Neural cell (in vitro differentiated cells): ENCODE results near the gene CLASP1.

ENCODE experiments used
- EZH2 ChIP-seq: fragments of 200-600, 300-800 bp; shearing (Covaris generic), sonication (generic); IDR thresholded peaks from 2 replicates; pipeline ENCODE4 v1.6.1; 2014; ENCODE audit warnings: antibody characterized with exemption, low read length, borderline replicate concordance, mild to moderate bottlenecking; ENCODE audit not compliant: insufficient read depth, poor library complexity, severe bottlenecking
- MXI1 ChIP-seq: fragments of 450-650 bp; conservative IDR thresholded peaks from 2 replicates; pipeline ENCODE4 v1.6.1; 2014; ENCODE audit warnings: antibody characterized with exemption, mild to moderate bottlenecking; ENCODE audit not compliant: poor library complexity, severe bottlenecking
- POLR2AphosphoS5 ChIP-seq: IDR thresholded peaks from 2 replicates; pipeline ENCODE4 v1.6.1; 2012
- TAF1 ChIP-seq: IDR thresholded peaks from 2 replicates; pipeline ENCODE4 v1.6.1; 2012; ENCODE audit warnings: low read depth
- TF ChIP-seq, protein P1 (sequence below): fragments of 450-650 bp; IDR thresholded peaks from 2 replicates; pipeline ENCODE4 v1.5.1; 2014; ENCODE audit warnings: antibody characterized with exemption, mild to moderate bottlenecking, moderate library complexity; ENCODE audit not compliant: poor library complexity, severe bottlenecking
- TF ChIP-seq, protein P2 (sequence below): IDR thresholded peaks from 2 replicates; pipeline ENCODE4 v1.6.1; 2012; ENCODE audit warnings: borderline replicate concordance

DNA sequence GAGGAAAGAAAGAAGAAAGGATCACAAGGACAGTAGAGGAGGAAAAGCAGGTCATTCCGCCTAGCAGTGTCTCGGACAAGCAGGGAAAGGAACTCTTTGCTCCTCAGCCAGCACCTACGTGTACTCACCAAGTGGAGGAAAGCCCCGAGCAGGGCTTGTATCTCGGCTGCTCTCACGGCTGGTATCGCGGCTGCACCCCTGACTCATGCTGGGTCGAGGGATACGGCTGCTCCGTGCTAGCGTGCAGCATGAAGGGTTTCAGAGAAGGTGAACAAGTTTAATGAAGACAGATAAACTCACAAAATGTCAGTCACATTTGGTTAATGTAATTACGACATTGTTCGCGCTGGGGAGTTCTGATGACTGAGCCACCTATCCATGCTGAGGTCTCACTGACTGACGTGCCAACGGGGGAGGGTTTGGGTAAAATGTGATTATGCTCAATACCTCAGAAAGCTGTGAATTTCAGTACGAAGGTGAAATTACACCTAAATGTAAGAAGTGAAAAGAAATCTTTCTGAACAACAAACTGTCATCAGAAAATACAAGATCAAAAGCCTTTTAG, 230.7 kb downstream of the CLASP1 start:
- no peak for TF ChIP-seq TAF1
- no peak for TF ChIP-seq POLR2AphosphoS5
- TF ChIP-seq, protein P1, sequence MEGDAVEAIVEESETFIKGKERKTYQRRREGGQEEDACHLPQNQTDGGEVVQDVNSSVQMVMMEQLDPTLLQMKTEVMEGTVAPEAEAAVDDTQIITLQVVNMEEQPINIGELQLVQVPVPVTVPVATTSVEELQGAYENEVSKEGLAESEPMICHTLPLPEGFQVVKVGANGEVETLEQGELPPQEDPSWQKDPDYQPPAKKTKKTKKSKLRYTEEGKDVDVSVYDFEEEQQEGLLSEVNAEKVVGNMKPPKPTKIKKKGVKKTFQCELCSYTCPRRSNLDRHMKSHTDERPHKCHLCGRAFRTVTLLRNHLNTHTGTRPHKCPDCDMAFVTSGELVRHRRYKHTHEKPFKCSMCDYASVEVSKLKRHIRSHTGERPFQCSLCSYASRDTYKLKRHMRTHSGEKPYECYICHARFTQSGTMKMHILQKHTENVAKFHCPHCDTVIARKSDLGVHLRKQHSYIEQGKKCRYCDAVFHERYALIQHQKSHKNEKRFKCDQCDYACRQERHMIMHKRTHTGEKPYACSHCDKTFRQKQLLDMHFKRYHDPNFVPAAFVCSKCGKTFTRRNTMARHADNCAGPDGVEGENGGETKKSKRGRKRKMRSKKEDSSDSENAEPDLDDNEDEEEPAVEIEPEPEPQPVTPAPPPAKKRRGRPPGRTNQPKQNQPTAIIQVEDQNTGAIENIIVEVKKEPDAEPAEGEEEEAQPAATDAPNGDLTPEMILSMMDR: no peak
- no peak for TF ChIP-seq EZH2
- no peak for TF ChIP-seq MXI1
- TF ChIP-seq, protein P2, sequence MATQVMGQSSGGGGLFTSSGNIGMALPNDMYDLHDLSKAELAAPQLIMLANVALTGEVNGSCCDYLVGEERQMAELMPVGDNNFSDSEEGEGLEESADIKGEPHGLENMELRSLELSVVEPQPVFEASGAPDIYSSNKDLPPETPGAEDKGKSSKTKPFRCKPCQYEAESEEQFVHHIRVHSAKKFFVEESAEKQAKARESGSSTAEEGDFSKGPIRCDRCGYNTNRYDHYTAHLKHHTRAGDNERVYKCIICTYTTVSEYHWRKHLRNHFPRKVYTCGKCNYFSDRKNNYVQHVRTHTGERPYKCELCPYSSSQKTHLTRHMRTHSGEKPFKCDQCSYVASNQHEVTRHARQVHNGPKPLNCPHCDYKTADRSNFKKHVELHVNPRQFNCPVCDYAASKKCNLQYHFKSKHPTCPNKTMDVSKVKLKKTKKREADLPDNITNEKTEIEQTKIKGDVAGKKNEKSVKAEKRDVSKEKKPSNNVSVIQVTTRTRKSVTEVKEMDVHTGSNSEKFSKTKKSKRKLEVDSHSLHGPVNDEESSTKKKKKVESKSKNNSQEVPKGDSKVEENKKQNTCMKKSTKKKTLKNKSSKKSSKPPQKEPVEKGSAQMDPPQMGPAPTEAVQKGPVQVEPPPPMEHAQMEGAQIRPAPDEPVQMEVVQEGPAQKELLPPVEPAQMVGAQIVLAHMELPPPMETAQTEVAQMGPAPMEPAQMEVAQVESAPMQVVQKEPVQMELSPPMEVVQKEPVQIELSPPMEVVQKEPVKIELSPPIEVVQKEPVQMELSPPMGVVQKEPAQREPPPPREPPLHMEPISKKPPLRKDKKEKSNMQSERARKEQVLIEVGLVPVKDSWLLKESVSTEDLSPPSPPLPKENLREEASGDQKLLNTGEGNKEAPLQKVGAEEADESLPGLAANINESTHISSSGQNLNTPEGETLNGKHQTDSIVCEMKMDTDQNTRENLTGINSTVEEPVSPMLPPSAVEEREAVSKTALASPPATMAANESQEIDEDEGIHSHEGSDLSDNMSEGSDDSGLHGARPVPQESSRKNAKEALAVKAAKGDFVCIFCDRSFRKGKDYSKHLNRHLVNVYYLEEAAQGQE: no peak
